IMR-90 (cell line): ENCODE data around the gene RGL1. TPM values are rescaled to one million over a fixed set of nuclear protein-coding genes. Genes with fewer than 3 reads are reported as not detected.

ENCODE experiments used
- ATAC-seq: fragments of 200-7000 bp; cut with Tn5 transposase; 2 replicates; pipeline ENCODE4 v1.9.1; 2020; ENCODE audit warnings: low read depth, mild to moderate bottlenecking, moderate library complexity
- BruUV-seq: library from RNA; stranded (reverse); fragments of 400-500 nt; replicated peaks from 2 replicates; lab custom pipeline; 2021; lab: Mats Ljungman, UMichigan
- CTCF ChIA-PET: fragments of 300-600 bp; formaldehyde crosslinking; extraction: SDS; loops from one replicate; lab custom pipeline; 2021; ENCODE audit warnings: antibody characterized with exemption; lab: Yijun Ruan, JAX
- POLR2A ChIA-PET: fragments of 300-600 bp; sonication (Branson Sonifier 250); formaldehyde crosslinking; loops from one replicate; lab custom pipeline; 2022; ENCODE audit warnings: antibody characterized with exemption; ENCODE audit not compliant: unreplicated experiment; lab: Charles Lee
- DNase-seq: peaks from one replicate; pipeline ENCODE4 v3.0.0; 2013
- H2AFZ ChIP-seq: replicated peaks from 2 replicates; pipeline ENCODE3; 2013; ENCODE audit warnings: low read length, mild to moderate bottlenecking; ENCODE audit not compliant: poor library complexity
- H2AK5ac ChIP-seq: 2 replicates; pipeline ENCODE4 v1.6.1; 2013; ENCODE audit warnings: low read depth, low read length, inconsistent platforms
- H2AK9ac ChIP-seq: replicated peaks from 2 replicates; pipeline ENCODE3; 2013; ENCODE audit warnings: mild to moderate bottlenecking, low read depth, low read length, moderate library complexity; ENCODE audit not compliant: poor library complexity
- H2BK120ac ChIP-seq: 2 replicates; pipeline ENCODE4 v1.6.1; 2013; ENCODE audit warnings: low read depth, low read length, inconsistent platforms
- H2BK15ac ChIP-seq: 3 replicates; pipeline ENCODE4 v1.6.1; 2013; ENCODE audit warnings: low read depth, low read length, inconsistent platforms
- H2BK20ac ChIP-seq: 2 replicates; pipeline ENCODE4 v1.6.1; 2013; ENCODE audit warnings: low read depth, mild to moderate bottlenecking, inconsistent platforms, low read length, moderate library complexity
- H2BK5ac ChIP-seq: 2 replicates; pipeline ENCODE4 v1.6.1; 2013; ENCODE audit warnings: mild to moderate bottlenecking, low read depth, low read length, inconsistent platforms; ENCODE audit not compliant: poor library complexity, severe bottlenecking
- H3K14ac ChIP-seq: replicated peaks from 2 replicates; pipeline ENCODE4 v1.6.1; 2013; ENCODE audit warnings: low read depth, low read length, inconsistent platforms
- H3K18ac ChIP-seq: 2 replicates; pipeline ENCODE4 v1.6.1; 2013; ENCODE audit warnings: low read depth, low read length, control low read depth
- H3K23ac ChIP-seq: 2 replicates; pipeline ENCODE4 v1.6.1; 2013; ENCODE audit warnings: low read depth, low read length, inconsistent platforms
- H3K27ac ChIP-seq: 2 replicates; pipeline ENCODE4 v1.5.1; 2013; ENCODE audit warnings: mild to moderate bottlenecking, control low read depth, low read length; ENCODE audit not compliant: insufficient read depth
- H3K27me3 ChIP-seq: 2 replicates; pipeline ENCODE4 v1.6.1; 2013; ENCODE audit warnings: low read length; ENCODE audit not compliant: control insufficient read depth, insufficient read depth
- H3K36me3 ChIP-seq: 2 replicates; pipeline ENCODE4 v1.6.1; 2013; ENCODE audit warnings: low read length, mixed read lengths; ENCODE audit not compliant: control insufficient read depth, insufficient read depth
- H3K4ac ChIP-seq: 2 replicates; pipeline ENCODE4 v1.6.1; 2013; ENCODE audit warnings: low read depth, low read length, inconsistent platforms
- H3K4me1 ChIP-seq: 2 replicates; pipeline ENCODE4 v1.6.1; 2013; ENCODE audit warnings: low read length, mixed read lengths; ENCODE audit not compliant: control insufficient read depth, insufficient read depth
- H3K4me2 ChIP-seq: 2 replicates; pipeline ENCODE4 v1.6.1; 2013; ENCODE audit warnings: low read depth, mild to moderate bottlenecking, control low read depth, low read length, moderate library complexity
- H3K4me3 ChIP-seq: 2 replicates; pipeline ENCODE4 v1.5.1; 2013; ENCODE audit warnings: low read depth, mild to moderate bottlenecking, control low read depth, low read length, moderate library complexity; ENCODE audit not compliant: insufficient read depth
- H3K56ac ChIP-seq: 2 replicates; pipeline ENCODE4 v1.6.1; 2013; ENCODE audit warnings: low read length, inconsistent platforms; ENCODE audit not compliant: insufficient read depth; ENCODE audit errors: extremely low read depth
- H3K79me1 ChIP-seq, 2 experiments: 2 replicates each; pipeline ENCODE4 v1.6.1; 2013; ENCODE audit warnings: low read length in 2 of 2, inconsistent platforms in 1 of 2, low read depth in 1 of 2
- H3K9ac ChIP-seq: 2 replicates; pipeline ENCODE4 v1.6.1; 2013; ENCODE audit warnings: low read depth, low read length, control low read depth
- H3K9me1 ChIP-seq: 2 replicates; pipeline ENCODE4 v1.6.1; 2013; ENCODE audit warnings: low read length, inconsistent platforms; ENCODE audit not compliant: insufficient read depth
- H3K9me3 ChIP-seq: 2 replicates; pipeline ENCODE4 v1.6.1; 2013; ENCODE audit warnings: low read length; ENCODE audit not compliant: control insufficient read depth, insufficient read depth
- H4K20me1 ChIP-seq: 2 replicates; pipeline ENCODE4 v1.6.1; 2013; ENCODE audit warnings: low read length, inconsistent platforms; ENCODE audit not compliant: insufficient read depth
- H4K5ac ChIP-seq: 2 replicates; pipeline ENCODE4 v1.6.1; 2013; ENCODE audit warnings: mild to moderate bottlenecking, low read depth, low read length, control low read depth
- H4K8ac ChIP-seq, 2 experiments: 2 replicates each; pipeline ENCODE4 v1.6.1; 2013; ENCODE audit warnings: low read depth in 2 of 2, low read length in 2 of 2, control low read depth in 1 of 2, inconsistent platforms in 1 of 2
- H4K91ac ChIP-seq: 2 replicates; pipeline ENCODE4 v1.6.1; 2013; ENCODE audit warnings: low read depth, low read length, inconsistent platforms; ENCODE audit not compliant: insufficient read depth
- BHLHE40 ChIP-seq: fragments of 150-350 bp; IDR thresholded peaks from 2 replicates; pipeline ENCODE4 v1.6.1; 2016; ENCODE audit warnings: mild to moderate bottlenecking, low read depth, low read length
- CHD1 ChIP-seq: IDR thresholded peaks from 2 replicates; pipeline ENCODE4 v1.6.1; 2012; ENCODE audit warnings: low read depth, low read length, improper control_type of control experiment
- CTCF ChIP-seq: conservative IDR thresholded peaks from 2 replicates; pipeline ENCODE4 v1.5.1; 2012; ENCODE audit warnings: mild to moderate bottlenecking, low read depth, low read length, improper control_type of control experiment
- ELK1 ChIP-seq: fragments of 150-350 bp; IDR thresholded peaks from 2 replicates; pipeline ENCODE4 v1.6.1; 2016; ENCODE audit warnings: low read depth, mild to moderate bottlenecking, low read length, moderate library complexity, borderline replicate concordance
- FOS ChIP-seq: fragments of 150-350 bp; IDR thresholded peaks from 2 replicates; pipeline ENCODE4 v1.6.1; 2016; ENCODE audit warnings: low read depth, low read length
- MAFK ChIP-seq: IDR thresholded peaks from 2 replicates; pipeline ENCODE4 v1.6.1; 2012; ENCODE audit warnings: low read depth, low read length, improper control_type of control experiment
- MAZ ChIP-seq: IDR thresholded peaks from 2 replicates; pipeline ENCODE4 v1.6.1; 2012; ENCODE audit warnings: low read depth, mild to moderate bottlenecking, low read length, improper control_type of control experiment, moderate library complexity, borderline replicate concordance
- MXI1 ChIP-seq: IDR thresholded peaks from 2 replicates; pipeline ENCODE4 v1.6.1; 2012; ENCODE audit warnings: low read depth, mild to moderate bottlenecking, low read length, moderate library complexity, borderline replicate concordance
- NFE2L2 ChIP-seq: fragments of 150-350 bp; IDR thresholded peaks from 2 replicates; pipeline ENCODE4 v1.6.1; 2016; ENCODE audit warnings: low read depth, mild to moderate bottlenecking, low read length
- POLR2A ChIP-seq: IDR thresholded peaks from 2 replicates; pipeline ENCODE4 v1.6.1; 2012; ENCODE audit warnings: mild to moderate bottlenecking, low read depth, low read length
- RAD21 ChIP-seq: IDR thresholded peaks from 2 replicates; pipeline ENCODE4 v1.6.1; 2012; ENCODE audit warnings: low read length, improper control_type of control experiment
- RCOR1 ChIP-seq: IDR thresholded peaks from 2 replicates; pipeline ENCODE4 v1.6.1; 2012; ENCODE audit warnings: mild to moderate bottlenecking, low read length, improper control_type of control experiment; ENCODE audit not compliant: insufficient replicate concordance
- RFX5 ChIP-seq: IDR thresholded peaks from 2 replicates; pipeline ENCODE4 v1.8.0; 2012; ENCODE audit warnings: low read depth, mild to moderate bottlenecking, low read length, moderate library complexity
- USF2 ChIP-seq: fragments of 150-350 bp; IDR thresholded peaks from 2 replicates; pipeline ENCODE4 v1.6.1; 2017; ENCODE audit warnings: mild to moderate bottlenecking, antibody characterized with exemption, low read length, low read depth
- dilution Hi-C: fragments of 300-500 bp; cut with HindIII; formaldehyde crosslinking; loops from one replicate; pipeline ENCODE4 v1.14.3; 2018; ENCODE audit warnings: low sequenced_read_pairs; ENCODE audit not compliant: unreplicated experiment
- in situ Hi-C: fragments of 300-500 bp; cut with MboI; formaldehyde crosslinking; loops from 3 replicates; pipeline ENCODE4 v1.14.3; 2019; ENCODE audit warnings: low sequenced_read_pairs, inconsistent platforms, mixed read lengths
- intact Hi-C: fragments of 100-400 bp; cut with micrococcal nuclease; formaldehyde crosslinking; loops from 2 replicates; pipeline ENCODE4 v1.10.0; 2022
- polyA plus RNA-seq, 3 experiments: library from polyadenylated mRNA; depleted of rRNA; stranded (reverse); fragments of >200 nt; gene quantifications; 2 replicates each; pipeline ENCODE4 v1.2.3, GENCODE V29; 2012; ENCODE audit warnings: low replicate concordance in 1 of 3
- total RNA-seq: library from RNA; depleted of rRNA; stranded (reverse); fragments of >200 nt; gene quantifications from 2 replicates; pipeline ENCODE4 v1.2.3, GENCODE V29; 2012

The RGL1 gene
- total and polyA plus RNA-seq, 2 of the 4 experiments (the other 2 are of a cell fraction): 4.7 to 7.5 TPM

- TF ChIP-seq CHD1: no peak
- no peak for TF ChIP-seq MXI1
- no peak for TF ChIP-seq MAZ
- no peak for TF ChIP-seq POLR2A
- no peak for TF ChIP-seq BHLHE40
- no peak for TF ChIP-seq ELK1
- no peak for TF ChIP-seq CTCF
- TF ChIP-seq USF2: no peak
- no peak for TF ChIP-seq RFX5
- no peak for TF ChIP-seq FOS
- TF ChIP-seq NFE2L2: no peak
- no peak for TF ChIP-seq RCOR1
- no peak for TF ChIP-seq RAD21
- TF ChIP-seq MAFK: no peak
- H3K27ac ChIP-seq: no peak overlapping the region
- H2AK9ac ChIP-seq: no peak overlapping the region
- H3K27me3 ChIP-seq: no peaks in the 10 kb centered on the region
- ChIA-PET CTCF (no interaction called here), POLR2A (no interaction called here)
- no peak overlapping the region for H2BK15ac ChIP-seq
- dilution Hi-C loops: no loop called here
- no peak overlapping the region for H3K4ac ChIP-seq
- DNase-seq (no peak), ATAC-seq (no peak)
- no peak overlapping the region for H2BK5ac ChIP-seq
- H3K18ac ChIP-seq: no peak overlapping the region
- no peak overlapping the region for H3K23ac ChIP-seq
- no peak overlapping the region for H4K5ac ChIP-seq
- peaks cover 8% of the 10 kb centered on the region for H3K36me3 ChIP-seq
- H3K9me3 ChIP-seq: no peaks in the 10 kb centered on the region
- in situ Hi-C loops: no loop called here
- H3K4me1 ChIP-seq: peaks cover 8% of the 10 kb centered on the region
- no peak overlapping the region for H2AFZ ChIP-seq
- no peak overlapping the region for H3K4me3 ChIP-seq
- intact Hi-C loops: no loop called here
- peaks cover 4% of the 10 kb centered on the region; the same call in 1 of the 2 replicates for H3K9me1 ChIP-seq
- H3K56ac ChIP-seq: no peak overlapping the region
- no peak overlapping the region for H4K91ac ChIP-seq
- no peak overlapping the region for H4K8ac ChIP-seq
- H3K14ac ChIP-seq: no peak overlapping the region
- H4K20me1 ChIP-seq: no peaks in the 10 kb centered on the region
- H3K79me1 ChIP-seq: no peaks in the 10 kb centered on the region
- no peak overlapping the region for H2BK120ac ChIP-seq
- no peak overlapping the region for H2BK20ac ChIP-seq
- BruUV-seq: no TSS peak
- H3K9ac ChIP-seq: no peak overlapping the region
- H3K4me2 ChIP-seq: no peak overlapping the region
- H2AK5ac ChIP-seq: no peak overlapping the region
Observed at GRCh38 chr1:183886853-183887252, 81.9 kb downstream of the RGL1 start.
